Caco-2 (cell line): ENCODE results near the gene OLA1. TPM values are rescaled to one million over a fixed set of nuclear protein-coding genes. Genes with fewer than 3 reads are reported as not detected.
A peak's percentile ranks its signal among the peaks of the same experiment; 100 is the strongest.

ENCODE experiments used
- BruUV-seq: library from RNA; stranded (reverse); fragments of 400-500 nt; replicated peaks from 2 replicates; lab custom pipeline; 2021; lab: Mats Ljungman, UMichigan
- CTCF ChIA-PET: fragments of 300-600 bp; sonication (Branson Sonifier 250); formaldehyde crosslinking; loops from one replicate; lab custom pipeline; 2022; ENCODE audit warnings: antibody characterized with exemption; lab: Charles Lee
- POLR2A ChIA-PET: fragments of 300-600 bp; sonication (Branson Sonifier 250); formaldehyde crosslinking; loops from one replicate; lab custom pipeline; 2022; ENCODE audit warnings: antibody characterized with exemption; lab: Charles Lee
- DNase-seq, 2 experiments: peaks; one replicate each; pipeline versions ENCODE4 v3.0.0 to v3.0.0-alpha.2; 2020 to 2022
- H3K27me3 ChIP-seq: replicated peaks from 2 replicates; pipeline ENCODE4 v1.6.0; 2011; ENCODE audit warnings: low read length; ENCODE audit not compliant: control insufficient read depth, insufficient read depth
- H3K36me3 ChIP-seq: 2 replicates; pipeline ENCODE4 v1.5.1; 2011; ENCODE audit warnings: low read length; ENCODE audit not compliant: control insufficient read depth, insufficient read depth
- H3K4me1 ChIP-seq: fragments of 250-450 bp; sonication (Bioruptor Pico); 2 replicates; pipeline ENCODE4 v1.5.1; 2020; ENCODE audit warnings: mild to moderate bottlenecking
- H3K4me3 ChIP-seq: 2 replicates; pipeline ENCODE4 v1.5.1; 2011; ENCODE audit warnings: low read depth, mild to moderate bottlenecking, control low read depth, low read length
- H3K9me3 ChIP-seq: fragments of 250-450 bp; sonication (Bioruptor Pico); 2 replicates; pipeline ENCODE4 v1.5.1; 2020; ENCODE audit warnings: mild to moderate bottlenecking, moderate library complexity
- H3K27ac Mint-ChIP-seq: one replicate; pipeline ENCODE4 v1.8.0; 2022; ENCODE audit warnings: mixed read lengths; ENCODE audit not compliant: unreplicated experiment
- H3K27me3 Mint-ChIP-seq: one replicate; pipeline ENCODE4 v1.8.0; 2022; ENCODE audit warnings: mixed read lengths; ENCODE audit not compliant: insufficient read depth, unreplicated experiment
- H3K36me3 Mint-ChIP-seq: one replicate; pipeline ENCODE4 v1.8.0; 2022; ENCODE audit warnings: mild to moderate bottlenecking, mixed read lengths; ENCODE audit not compliant: insufficient read depth, unreplicated experiment
- H3K4me1 Mint-ChIP-seq: one replicate; pipeline ENCODE4 v1.8.0; 2022; ENCODE audit warnings: low read depth, mixed read lengths; ENCODE audit not compliant: unreplicated experiment
- H3K4me3 Mint-ChIP-seq: one replicate; pipeline ENCODE4 v1.8.0; 2022; ENCODE audit warnings: mild to moderate bottlenecking, moderate library complexity, mixed read lengths; ENCODE audit not compliant: unreplicated experiment
- H3K9me3 Mint-ChIP-seq: one replicate; pipeline ENCODE4 v1.8.0; 2022; ENCODE audit warnings: mixed read lengths; ENCODE audit not compliant: unreplicated experiment
- intact Hi-C: fragments of 100-400 bp; cut with micrococcal nuclease; formaldehyde crosslinking; loops from one replicate; pipeline ENCODE4 v1.10.0; 2022; ENCODE audit not compliant: unreplicated experiment
- total RNA-seq: library from RNA; stranded (reverse); gene quantifications from 2 replicates; pipeline ENCODE4 v1.2.3, GENCODE V29; 2022
- TF ChIP-seq, protein P1 (sequence below), 2 experiments: fragments of 200-600 bp in 1 of 2; IDR thresholded peaks; 1 replicate in 1 of 2; 2 replicates in 1 of 2; pipeline versions ENCODE4 v1.5.1 to v1.8.0; 2011 to 2022; ENCODE audit warnings: antibody characterized with exemption in 1 of 2, control low read depth in 1 of 2, inconsistent platforms in 1 of 2, low read depth in 1 of 2, low read length in 1 of 2, mild to moderate bottlenecking in 1 of 2, moderate library complexity in 1 of 2; ENCODE audit not compliant: insufficient read depth in 1 of 2, severe bottlenecking in 1 of 2, unreplicated experiment in 1 of 2

OLA1 gene
- total RNA-seq, 1 experiment from 2014 or later, result 177 TPM

DNA sequence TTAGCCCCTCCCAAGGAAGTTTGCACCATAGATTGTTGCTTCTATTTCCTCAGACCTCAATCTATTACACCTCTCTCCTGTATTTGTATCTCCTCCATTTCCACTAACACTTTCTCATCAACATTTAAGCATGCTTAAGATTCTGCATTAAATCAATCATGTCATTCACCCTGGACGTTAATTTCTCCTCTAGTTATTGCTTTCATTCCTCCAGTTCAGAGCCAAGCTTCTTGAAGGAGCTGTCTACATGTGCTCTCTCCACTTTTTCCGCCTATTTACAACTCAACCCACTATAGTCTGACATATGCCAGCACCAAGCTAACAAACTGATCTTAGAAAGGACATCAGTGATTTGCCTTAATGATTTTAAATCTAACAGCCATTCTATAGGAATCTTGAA lies 99.5 kb downstream of the OLA1 start:
- CTCF ChIA-PET, result interaction anchor here (1.0 kb wide), 1 partner anchor 9 kb away, joined by 3 read pairs; no protein-coding TSS in a partner anchor
- Mint-ChIP-seq H3K36me3 (no peaks in the 10 kb centered on the region), H3K4me1 (peaks cover 11% of the 10 kb centered on the region), H3K27ac (no peak overlapping the region), H3K27me3 (no peaks in the 10 kb centered on the region), H3K9me3 (no peaks in the 10 kb centered on the region), H3K4me3 (no peak overlapping the region)
- no peaks in the 10 kb centered on the region for H3K4me1 ChIP-seq
- H3K4me3 ChIP-seq, result no peak overlapping the region
- no peaks in the 10 kb centered on the region for H3K36me3 ChIP-seq
- no peak for DNase-seq
- H3K27me3 ChIP-seq, result no peaks in the 10 kb centered on the region
- no TSS peak for BruUV-seq
- intact Hi-C loops, result no loop called here
- TF ChIP-seq, protein P1, sequence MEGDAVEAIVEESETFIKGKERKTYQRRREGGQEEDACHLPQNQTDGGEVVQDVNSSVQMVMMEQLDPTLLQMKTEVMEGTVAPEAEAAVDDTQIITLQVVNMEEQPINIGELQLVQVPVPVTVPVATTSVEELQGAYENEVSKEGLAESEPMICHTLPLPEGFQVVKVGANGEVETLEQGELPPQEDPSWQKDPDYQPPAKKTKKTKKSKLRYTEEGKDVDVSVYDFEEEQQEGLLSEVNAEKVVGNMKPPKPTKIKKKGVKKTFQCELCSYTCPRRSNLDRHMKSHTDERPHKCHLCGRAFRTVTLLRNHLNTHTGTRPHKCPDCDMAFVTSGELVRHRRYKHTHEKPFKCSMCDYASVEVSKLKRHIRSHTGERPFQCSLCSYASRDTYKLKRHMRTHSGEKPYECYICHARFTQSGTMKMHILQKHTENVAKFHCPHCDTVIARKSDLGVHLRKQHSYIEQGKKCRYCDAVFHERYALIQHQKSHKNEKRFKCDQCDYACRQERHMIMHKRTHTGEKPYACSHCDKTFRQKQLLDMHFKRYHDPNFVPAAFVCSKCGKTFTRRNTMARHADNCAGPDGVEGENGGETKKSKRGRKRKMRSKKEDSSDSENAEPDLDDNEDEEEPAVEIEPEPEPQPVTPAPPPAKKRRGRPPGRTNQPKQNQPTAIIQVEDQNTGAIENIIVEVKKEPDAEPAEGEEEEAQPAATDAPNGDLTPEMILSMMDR (IDR thresholded peaks at IDR 0.05; ENCODE audit: insufficient read depth in 1 of 2, low read depth in 1 of 2, low read length in 1 of 2, severe bottlenecking in 1 of 2, unreplicated experiment in 1 of 2), result no peak
- POLR2A ChIA-PET, result no interaction called here
- no peaks in the 10 kb centered on the region for H3K9me3 ChIP-seq

- POLR2A ChIA-PET, result no interaction called here
- no peaks in the 10 kb centered on the region for H3K36me3 Mint-ChIP-seq
- no peak overlapping the region for H3K4me3 Mint-ChIP-seq
- Histone ChIP-seq H3K9me3 (no peaks in the 10 kb centered on the region), H3K36me3 (no peaks in the 10 kb centered on the region), H3K4me1 (no peaks in the 10 kb centered on the region), H3K4me3 (no peak overlapping the region), H3K27me3 (no peaks in the 10 kb centered on the region)
- H3K4me1 Mint-ChIP-seq, result peaks cover 11% of the 10 kb centered on the region
- CTCF ChIA-PET, result interaction anchor here (0.6 kb wide), 1 partner anchor 73 kb away, joined by 3 read pairs; no protein-coding TSS in a partner anchor
- no peaks in the 10 kb centered on the region for H3K9me3 Mint-ChIP-seq
- DNase-seq, result peak in 1 of 2 experiments; percentile 7
- no TSS peak for BruUV-seq
- TF ChIP-seq, protein P1 (IDR thresholded peaks at IDR 0.05; ENCODE audit: insufficient read depth in 1 of 2, low read depth in 1 of 2, low read length in 1 of 2, severe bottlenecking in 1 of 2, unreplicated experiment in 1 of 2), result peak in 1 of 2 experiments; percentile 2
- intact Hi-C loops, result no loop called here
- no peak overlapping the region for H3K27ac Mint-ChIP-seq
- H3K27me3 Mint-ChIP-seq, result no peaks in the 10 kb centered on the region
These were observed 102.5 kb downstream of the OLA1 start for GRCh38 chr2:174145827-174146226.

- H3K4me3 ChIP-seq, result no peak overlapping the region
- TF ChIP-seq, protein P1 (IDR thresholded peaks at IDR 0.05; ENCODE audit: insufficient read depth in 1 of 2, low read depth in 1 of 2, low read length in 1 of 2, severe bottlenecking in 1 of 2, unreplicated experiment in 1 of 2), result no peak
- H3K4me1 ChIP-seq, result no peaks in the 10 kb centered on the region
- no peaks in the 10 kb centered on the region for H3K9me3 Mint-ChIP-seq
- intact Hi-C loops, result no loop called here
- no peaks in the 10 kb centered on the region for H3K27me3 ChIP-seq
- peaks cover 20% of the 10 kb centered on the region for H3K36me3 Mint-ChIP-seq
- ChIA-PET POLR2A (no interaction called here), CTCF (no interaction called here)
- no peak overlapping the region for H3K4me3 Mint-ChIP-seq
- no TSS peak for BruUV-seq
- H3K4me1 Mint-ChIP-seq, result peaks cover 11% of the 10 kb centered on the region
- DNase-seq, result no peak
- H3K27ac Mint-ChIP-seq, result no peak overlapping the region
- H3K36me3 ChIP-seq, result no peaks in the 10 kb centered on the region
- no peaks in the 10 kb centered on the region for H3K27me3 Mint-ChIP-seq
- H3K9me3 ChIP-seq, result no peaks in the 10 kb centered on the region
These were observed 106.0 kb downstream of the OLA1 start for GRCh38 chr2:174142290-174142689.
